HTERT RPE-1 (cell line): Measurements from ENCODE around the gene IMPDH1.
"Not testable (repeated sequence)": the region's sequence is repeated elsewhere in the genome, so short reads cannot be mapped to it uniquely, and the experiment has no call there.

Source experiments
- in situ Hi-C: fragments of 300-500 bp; cut with MboI; formaldehyde crosslinking; loops from 4 replicates; pipeline ENCODE4 v1.14.3; 2020; ENCODE audit warnings: low sequenced_read_pairs

IMPDH1 gene

DNA sequence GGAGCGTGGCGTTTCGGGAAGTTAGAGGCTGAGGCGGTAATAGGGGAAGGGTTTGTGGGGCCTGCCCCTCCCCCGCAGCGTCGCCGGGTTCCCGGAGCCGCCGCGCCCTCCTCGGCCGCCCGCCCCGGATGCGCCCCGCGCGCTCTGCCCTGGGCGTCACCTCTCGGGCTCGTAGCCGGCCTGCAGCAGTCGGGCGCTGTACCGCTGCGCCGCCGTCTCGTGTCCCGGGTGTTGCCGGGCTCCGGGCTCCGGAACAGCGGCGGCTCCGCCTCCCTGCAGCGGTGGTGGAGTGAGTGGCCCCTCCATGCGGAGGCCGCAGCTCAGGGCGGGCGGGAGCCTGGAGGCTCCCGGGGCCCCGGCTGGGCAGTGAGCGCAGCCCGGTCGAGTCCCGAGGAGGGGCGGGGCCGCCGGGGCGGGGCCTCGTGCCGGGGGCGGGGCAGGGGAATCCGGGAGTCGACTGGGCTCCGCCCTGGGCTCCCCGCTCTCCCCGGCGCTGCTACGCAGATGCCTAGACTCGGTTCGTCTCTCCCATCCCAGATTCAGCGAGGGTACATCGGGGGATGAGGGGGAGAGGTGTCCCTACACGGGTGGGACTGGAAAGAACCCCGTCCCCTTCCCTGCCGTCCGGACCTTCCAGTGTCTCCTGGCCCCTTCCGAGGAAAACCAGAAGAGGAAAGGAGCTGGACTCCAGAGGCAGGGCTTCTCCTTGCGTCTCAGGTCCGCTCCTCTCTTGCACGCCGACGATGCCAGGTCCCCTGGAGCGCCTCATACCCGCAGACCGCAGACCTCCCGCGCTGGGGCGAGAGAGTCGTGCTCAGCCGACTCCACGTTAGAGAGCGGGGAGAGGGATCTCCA is at the start of gene IMPDH1:
TSS of gene IMPDH1 (minus strand) at position 387 of the 855 bp plus-strand sequence. CDS start at position 306, 81 bp downstream.
- in situ Hi-C loops, result no loop called here

GRCh38 chr7:128459394-128459878 is 49.7 kb upstream of the IMPDH1 start:
- in situ Hi-C loops, result no loop called here

DNA sequence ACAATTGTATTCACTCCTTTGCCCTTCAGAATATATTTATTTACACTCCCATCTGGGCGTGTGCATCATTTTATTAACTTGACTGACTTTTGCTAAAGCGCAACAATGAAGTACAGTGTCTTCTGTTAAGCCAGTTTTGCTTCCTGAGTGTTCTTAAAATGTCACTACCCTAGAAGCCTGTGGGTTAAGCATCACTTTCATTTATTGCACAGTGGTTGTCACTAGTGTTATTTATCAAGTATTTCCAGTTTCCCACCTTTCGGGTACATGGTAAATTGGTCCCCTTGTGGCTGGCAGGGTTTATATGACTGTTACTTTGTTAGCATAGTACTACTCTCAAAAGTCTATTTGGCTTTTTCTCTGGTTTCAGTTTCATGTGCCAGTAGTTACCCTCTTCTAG is 49.2 kb upstream of the IMPDH1 start:
- in situ Hi-C loops, result no loop called here

- in situ Hi-C loops, result not testable (repeated sequence)
Measured at GRCh38 chr7:128457385-128457784, 47.6 kb upstream of the IMPDH1 start.

DNA sequence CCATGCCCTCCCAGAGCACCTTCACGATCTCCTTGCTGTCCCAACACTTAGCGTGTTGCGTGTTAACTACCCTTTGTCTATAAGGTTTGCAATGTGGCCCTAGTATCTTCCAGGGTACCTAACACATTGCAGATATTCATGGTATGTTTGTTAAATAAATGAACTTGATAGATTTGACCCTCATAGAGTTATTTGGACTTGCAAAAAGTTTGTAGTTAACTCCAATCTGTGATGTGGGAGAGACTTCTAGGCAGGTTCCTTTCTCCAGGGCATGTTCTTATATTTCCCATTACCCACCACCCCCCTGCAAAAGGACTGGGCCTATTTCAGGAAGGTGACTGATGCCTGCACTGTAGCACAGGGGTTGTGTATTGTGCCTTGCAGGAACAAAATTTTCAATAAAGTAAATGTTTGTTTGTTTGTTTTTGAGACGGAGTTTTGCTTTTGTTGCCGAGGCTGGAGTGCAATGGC is 46.5 kb upstream of the IMPDH1 start:
- in situ Hi-C loops, result no loop called here

DNA sequence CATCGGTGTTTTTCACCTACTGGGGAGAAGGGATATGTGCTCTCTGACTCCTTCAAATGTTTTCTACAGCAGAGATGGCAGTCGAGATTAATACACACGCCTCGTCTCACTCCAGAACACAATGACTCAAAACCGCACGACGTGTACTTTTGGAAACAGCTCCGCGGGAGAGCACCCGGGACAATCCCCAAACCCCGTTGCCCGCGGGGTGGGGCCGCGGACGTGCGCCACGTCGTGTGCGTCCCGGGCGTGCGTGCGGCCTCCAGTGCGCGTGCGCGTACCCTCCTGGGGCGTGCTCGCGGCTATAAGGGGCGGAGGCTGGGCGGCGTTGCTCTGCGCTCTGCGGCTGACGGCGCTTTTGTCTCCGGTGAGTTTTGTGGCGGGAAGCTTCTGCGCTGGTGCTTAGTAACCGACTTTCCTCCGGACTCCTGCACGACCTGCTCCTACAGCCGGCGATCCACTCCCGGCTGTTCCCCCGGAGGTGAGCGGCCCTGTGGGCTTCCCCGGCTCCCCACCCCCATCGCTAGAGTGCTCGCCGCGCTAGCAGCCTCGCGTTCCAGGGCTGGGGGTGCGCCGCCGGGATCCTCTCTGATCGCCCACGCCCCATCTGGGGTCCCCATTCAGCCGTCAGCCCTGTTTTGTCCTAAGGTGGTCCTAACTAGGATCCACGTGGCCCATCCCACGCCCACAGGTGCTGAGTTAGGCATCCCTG is 45.9 kb upstream of the IMPDH1 start, which contains the start of gene HILPDA:
TSS of gene HILPDA (plus strand) at position 336 of the 712 bp plus-strand sequence. CDS start 1,391 bp downstream, outside the sequence.
- in situ Hi-C loops, result no loop called here

GRCh38 chr7:128454808-128455542 is 45.2 kb upstream of the IMPDH1 start:
- in situ Hi-C loops, result no loop called here

- in situ Hi-C loops, result no loop called here
Measured at GRCh38 chr7:128453836-128454804, 44.3 kb upstream of the IMPDH1 start.

- in situ Hi-C loops, result no loop called here
Measured at GRCh38 chr7:128452552-128452951, 42.8 kb upstream of the IMPDH1 start.

DNA sequence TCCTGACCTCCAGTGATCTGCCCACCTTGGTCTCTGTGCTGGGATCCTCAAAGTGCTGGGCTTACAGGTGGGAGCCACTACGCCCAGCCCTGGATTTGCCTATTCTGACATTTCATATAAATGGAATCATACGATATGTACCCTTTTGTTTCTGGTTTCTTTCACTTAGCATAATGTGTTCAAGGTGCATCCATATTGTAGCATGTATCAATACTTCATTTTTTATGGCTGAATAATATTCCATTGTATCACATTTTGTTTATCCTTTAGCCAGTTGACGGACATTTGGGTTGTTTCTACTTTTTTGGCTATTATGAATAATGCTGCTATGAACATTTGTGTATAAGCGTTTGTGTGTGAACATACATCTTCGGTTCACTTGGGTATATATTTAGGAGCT is 41.1 kb upstream of the IMPDH1 start:
- in situ Hi-C loops, result no loop called here

DNA sequence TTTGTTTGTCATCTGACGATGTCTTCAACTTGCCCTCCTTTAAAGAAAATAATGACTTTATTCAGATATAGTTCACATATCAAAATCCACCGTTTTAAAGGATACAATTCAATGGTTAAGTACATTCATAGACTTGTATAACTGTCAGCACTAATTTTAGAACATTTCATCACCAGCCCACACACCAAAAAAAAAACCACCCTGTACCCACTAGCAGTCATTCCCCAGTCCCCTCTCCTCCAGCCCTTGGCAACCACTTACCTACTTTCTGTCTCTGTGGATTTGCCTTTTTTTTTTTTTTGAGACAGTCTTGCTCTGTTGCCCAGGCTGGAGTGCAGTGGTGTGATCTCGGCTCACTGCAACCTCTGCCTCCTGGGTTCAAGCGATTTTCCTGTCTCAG is 40.6 kb upstream of the IMPDH1 start:
- in situ Hi-C loops, result no loop called here

- in situ Hi-C loops, result no loop called here
Measured at GRCh38 chr7:128448751-128449302, 39.0 kb upstream of the IMPDH1 start.

DNA sequence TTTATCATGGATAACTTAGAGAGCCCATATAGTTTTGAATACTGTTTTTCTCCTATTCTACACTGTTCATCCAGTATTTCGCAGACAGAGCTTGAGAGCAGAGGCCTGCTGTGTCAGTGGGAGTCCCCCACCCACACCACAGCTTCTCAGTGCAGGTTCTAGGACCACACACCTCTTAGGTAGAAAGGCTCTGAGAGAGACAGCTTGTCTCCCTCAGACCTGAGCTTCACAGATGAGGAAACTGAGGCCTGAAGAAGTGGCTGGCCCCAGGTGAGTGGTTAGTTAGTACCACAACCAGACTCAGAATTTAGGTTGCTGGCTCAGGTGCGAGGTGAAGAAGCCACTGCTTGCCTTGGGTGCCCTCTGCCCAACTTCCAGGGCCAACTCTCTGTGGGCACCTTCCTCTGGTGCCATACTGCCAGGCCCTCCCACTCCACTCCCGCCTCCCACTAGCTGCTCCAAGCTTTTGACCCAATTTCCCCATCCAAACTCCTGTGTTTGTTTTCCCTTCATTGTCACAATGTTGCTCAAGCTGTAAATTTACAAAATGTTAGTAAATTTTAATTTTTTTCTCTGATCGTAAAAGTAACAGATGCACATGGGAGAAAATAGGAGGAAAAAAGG is 38.3 kb upstream of the IMPDH1 start:
- in situ Hi-C loops, result no loop called here

DNA sequence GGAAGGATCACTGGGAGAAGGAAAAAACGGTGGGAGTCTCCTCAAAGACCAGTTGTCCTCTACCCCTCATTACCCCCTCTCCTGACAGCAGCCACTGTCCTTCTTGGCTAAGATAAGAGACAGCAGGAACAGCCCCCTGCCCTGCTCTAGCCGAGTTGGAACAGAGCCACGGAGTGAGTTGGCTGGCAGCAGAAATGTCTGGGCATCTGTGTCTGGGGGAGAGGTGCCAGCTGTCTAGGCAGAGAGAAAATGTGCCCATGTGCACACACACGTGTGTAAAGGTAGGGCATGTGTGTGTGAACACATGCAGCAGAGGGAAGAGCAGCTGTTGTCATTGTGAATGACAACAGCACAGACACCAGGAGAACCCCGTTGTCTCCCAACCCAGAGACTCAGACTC is 36.5 kb upstream of the IMPDH1 start:
- in situ Hi-C loops, result no loop called here

DNA sequence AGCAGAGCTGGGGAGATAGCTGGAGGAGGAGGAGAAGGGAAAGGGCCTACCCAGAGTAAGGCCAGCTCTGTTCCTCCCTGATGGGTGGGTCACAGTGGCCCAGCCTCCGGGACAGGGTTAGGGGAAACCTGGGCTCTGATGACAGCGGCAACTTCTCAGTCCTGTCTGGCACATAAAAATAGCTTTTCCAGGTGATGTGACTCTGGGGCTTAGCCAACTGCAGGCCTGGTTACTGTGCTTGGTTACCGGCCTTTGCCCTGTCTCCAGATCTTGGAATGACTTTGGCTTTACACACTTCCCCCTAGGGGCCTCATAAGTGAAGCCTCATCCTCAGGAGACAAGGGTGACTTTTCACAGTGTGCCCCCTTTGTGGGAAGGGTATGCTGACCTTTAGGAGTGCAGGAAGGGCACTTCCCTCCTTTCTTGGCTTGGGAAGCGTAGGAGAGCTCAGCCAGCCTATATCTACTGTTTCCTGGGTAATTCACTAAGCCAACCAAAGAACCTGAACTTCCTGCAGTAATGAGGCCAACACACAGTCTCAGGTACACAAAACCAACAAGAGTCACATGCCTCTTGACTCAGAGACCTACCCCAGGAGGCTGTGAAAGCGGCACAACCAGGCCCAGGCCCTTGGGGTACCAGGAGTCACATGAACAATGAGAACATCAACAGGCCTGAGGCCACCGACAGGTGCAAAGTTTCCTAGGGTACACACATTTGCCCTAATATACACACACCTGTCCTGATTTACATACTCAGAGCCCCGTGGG is 34.2 kb upstream of the IMPDH1 start:
- in situ Hi-C loops, result no loop called here

GRCh38 chr7:128442356-128442755 is 32.6 kb upstream of the IMPDH1 start:
- in situ Hi-C loops, result no loop called here

DNA sequence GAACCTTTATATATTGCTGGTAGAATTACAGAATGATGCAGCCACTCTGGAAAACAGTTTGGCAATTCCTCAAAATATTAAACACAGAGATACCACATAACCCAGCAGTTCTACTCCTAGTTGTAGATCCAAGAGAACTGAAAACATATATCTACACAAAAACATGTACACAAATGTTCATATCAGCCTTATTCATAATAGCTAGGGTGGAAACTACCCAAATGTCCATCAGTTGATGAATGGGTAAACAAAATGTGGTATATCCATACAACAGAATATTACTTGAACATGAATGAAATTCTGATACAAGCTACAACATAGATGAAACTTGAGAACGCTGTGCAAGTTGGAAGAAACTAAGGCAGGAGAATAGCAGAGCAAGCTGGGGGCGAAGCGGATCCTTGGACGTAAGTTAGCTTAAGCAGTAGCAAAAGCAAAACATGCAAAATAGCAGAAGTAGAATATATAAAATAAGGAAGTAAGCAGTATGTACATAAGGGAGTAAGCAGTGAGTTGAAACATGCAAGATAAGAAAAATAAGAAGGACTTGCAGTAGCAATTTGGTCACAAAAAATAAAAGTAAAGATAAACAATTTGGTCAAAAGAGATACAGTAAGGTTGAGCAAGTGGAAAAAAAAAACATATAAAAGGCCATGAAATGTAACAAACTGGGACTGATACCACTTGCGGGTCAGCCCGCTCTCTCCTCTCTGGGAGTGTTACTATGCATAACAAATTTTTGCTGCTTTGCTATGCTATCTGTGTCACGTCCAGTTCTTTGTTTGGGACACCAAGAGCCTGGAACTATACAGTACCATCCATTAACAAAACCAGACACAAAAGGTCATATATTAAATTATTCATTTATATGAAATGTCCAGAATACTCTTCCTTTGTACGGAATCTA is 27.9 kb upstream of the IMPDH1 start:
- in situ Hi-C loops, result no loop called here
